Neural progenitor cell (in vitro differentiated cells): ENCODE results near the gene DLX1. TPM values are rescaled to one million over a fixed set of nuclear protein-coding genes. Genes with fewer than 3 reads are reported as not detected.
A peak's percentile ranks its signal among the peaks of the same experiment; 100 is the strongest.

Source experiments
- DNase-seq: peaks from one replicate; pipeline ENCODE4 v3.0.0-alpha.2; 2016; ENCODE audit warnings: low spot score
- H2AFZ ChIP-seq: fragments of 200-600 bp; sonication (generic); replicated peaks from 2 replicates; pipeline ENCODE4 v1.6.1; 2016; ENCODE audit warnings: antibody characterized with exemption
- H3F3A ChIP-seq: fragments of 200-600 bp; sonication (generic); 2 replicates; pipeline ENCODE4 v1.6.1; 2016; ENCODE audit warnings: antibody characterized with exemption, low read depth
- H3K27ac ChIP-seq: fragments of 200-600 bp; sonication (generic); 2 replicates; pipeline ENCODE4 v1.5.1; 2016; ENCODE audit warnings: mild to moderate bottlenecking
- H3K27me3 ChIP-seq: fragments of 200-600 bp; sonication (generic); 2 replicates; pipeline ENCODE4 v1.6.1; 2016; ENCODE audit warnings: mild to moderate bottlenecking, moderate library complexity
- H3K36me3 ChIP-seq: fragments of 200-600 bp; sonication (generic); 2 replicates; pipeline ENCODE4 v1.5.1; 2016
- H3K4me1 ChIP-seq: fragments of 200-600 bp; sonication (generic); 2 replicates; pipeline ENCODE4 v1.6.1; 2016; ENCODE audit warnings: mixed run types
- H3K4me2 ChIP-seq: fragments of 200-600 bp; sonication (generic); 2 replicates; pipeline ENCODE4 v1.6.1; 2016
- H3K4me3 ChIP-seq: fragments of 200-600 bp; sonication (generic); 2 replicates; pipeline ENCODE4 v1.5.1; 2016
- H3K79me2 ChIP-seq: fragments of 200-600 bp; sonication (generic); 2 replicates; pipeline ENCODE4 v1.6.1; 2016; ENCODE audit warnings: low read depth
- H3K9ac ChIP-seq: fragments of 200-600 bp; sonication (generic); 2 replicates; pipeline ENCODE4 v1.6.1; 2016
- H3K9me3 ChIP-seq: fragments of 200-600 bp; sonication (generic); 2 replicates; pipeline ENCODE4 v1.5.1; 2016; ENCODE audit warnings: low read depth
- H4K20me1 ChIP-seq: fragments of 200-600 bp; sonication (generic); 2 replicates; pipeline ENCODE4 v1.6.1; 2016; ENCODE audit warnings: low read depth
- H3K27ac Mint-ChIP-seq: 3 replicates; pipeline ENCODE4 v1.8.0; 2021; ENCODE audit warnings: mixed read lengths
- H3K27me3 Mint-ChIP-seq: 2 replicates; pipeline ENCODE4 v1.8.0; 2022; ENCODE audit warnings: low read depth, mild to moderate bottlenecking, inconsistent platforms, moderate library complexity, mixed read lengths; ENCODE audit not compliant: insufficient read depth
- H3K36me3 Mint-ChIP-seq: 3 replicates; pipeline ENCODE4 v1.8.0; 2021; ENCODE audit warnings: mixed read lengths
- H3K4me1 Mint-ChIP-seq: 3 replicates; pipeline ENCODE4 v1.8.0; 2021; ENCODE audit warnings: mixed read lengths
- H3K4me3 Mint-ChIP-seq: 3 replicates; pipeline ENCODE4 v1.8.0; 2021; ENCODE audit warnings: mild to moderate bottlenecking, moderate library complexity, mixed read lengths
- H3K9me3 Mint-ChIP-seq: 3 replicates; pipeline ENCODE4 v1.8.0; 2020; ENCODE audit warnings: mixed read lengths
- EZH2 ChIP-seq: fragments of 200-600 bp; sonication (generic); IDR thresholded peaks from 2 replicates; pipeline ENCODE4 v1.6.1; 2017; ENCODE audit warnings: antibody characterized with exemption, mild to moderate bottlenecking, moderate library complexity
- EZH2phosphoT487 ChIP-seq: fragments of 200-600 bp; sonication (generic); IDR thresholded peaks from 2 replicates; pipeline ENCODE4 v1.6.1; 2017; ENCODE audit warnings: antibody characterized with exemption
- total RNA-seq: library from RNA; depleted of rRNA; stranded (reverse); fragments of >200 nt; gene quantifications from 2 replicates; pipeline ENCODE4 v1.2.3, GENCODE V29; 2015; ENCODE audit warnings: low replicate concordance
- TF ChIP-seq, protein P1 (sequence below): fragments of 200-600 bp; sonication (generic); IDR thresholded peaks from 2 replicates; pipeline ENCODE4 v1.5.1; 2017; ENCODE audit warnings: antibody characterized with exemption, mild to moderate bottlenecking

DLX1 gene
- total RNA-seq, 1 donor from 2014 or later: not detected

DNA sequence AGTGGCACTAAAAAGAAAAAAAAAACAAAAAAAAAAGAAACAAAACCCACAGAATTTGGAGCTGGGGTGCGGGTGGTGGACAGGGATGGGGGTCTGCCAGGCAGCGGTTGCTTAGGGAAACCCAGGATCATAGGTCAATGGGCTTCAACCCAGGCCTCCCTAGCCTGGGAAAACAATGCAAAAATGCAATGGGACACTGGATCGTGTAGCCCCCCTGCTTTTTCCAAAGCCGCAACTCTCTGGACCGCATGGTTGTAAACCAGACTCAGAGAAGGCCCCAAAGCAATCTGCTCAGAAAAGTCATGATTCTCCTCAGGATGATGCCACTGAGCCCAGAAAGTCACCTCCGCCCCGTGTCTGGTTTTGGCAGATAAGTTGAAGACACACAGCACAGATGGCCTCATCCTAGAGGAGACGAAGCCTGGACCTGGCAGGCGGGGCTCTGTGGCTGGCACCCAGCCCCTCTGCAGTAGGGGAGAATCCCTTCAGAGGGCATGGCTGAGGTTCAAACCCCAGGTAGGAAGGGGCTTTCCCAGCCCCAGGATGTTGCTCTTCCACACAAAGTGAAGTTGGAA is 12.3 kb downstream of the DLX1 start:
- H3K27ac ChIP-seq: no peak overlapping the region
- no peaks in the 10 kb centered on the region for H3K36me3 ChIP-seq
- H2AFZ ChIP-seq: no peak overlapping the region
- peak; percentile 32 for DNase-seq
- H3K27me3 ChIP-seq: peaks cover 100% of the 10 kb centered on the region
- H3K4me3 ChIP-seq: peak overlapping the region; percentile 44
- peak overlapping the region; percentile 83 for H3K4me2 ChIP-seq
- H3F3A ChIP-seq: peaks cover 85% of the 10 kb centered on the region
- H3K27ac Mint-ChIP-seq: no peak overlapping the region
- H3K9me3 Mint-ChIP-seq: peaks cover 2% of the 10 kb centered on the region
- no peaks in the 10 kb centered on the region for H3K79me2 ChIP-seq
- H3K4me1 Mint-ChIP-seq: peaks cover 50% of the 10 kb centered on the region
- peaks cover 92% of the 10 kb centered on the region for H4K20me1 ChIP-seq
- H3K27me3 Mint-ChIP-seq: peaks cover 78% of the 10 kb centered on the region
- peak; percentile 76 for TF ChIP-seq EZH2
- TF ChIP-seq, protein P1, sequence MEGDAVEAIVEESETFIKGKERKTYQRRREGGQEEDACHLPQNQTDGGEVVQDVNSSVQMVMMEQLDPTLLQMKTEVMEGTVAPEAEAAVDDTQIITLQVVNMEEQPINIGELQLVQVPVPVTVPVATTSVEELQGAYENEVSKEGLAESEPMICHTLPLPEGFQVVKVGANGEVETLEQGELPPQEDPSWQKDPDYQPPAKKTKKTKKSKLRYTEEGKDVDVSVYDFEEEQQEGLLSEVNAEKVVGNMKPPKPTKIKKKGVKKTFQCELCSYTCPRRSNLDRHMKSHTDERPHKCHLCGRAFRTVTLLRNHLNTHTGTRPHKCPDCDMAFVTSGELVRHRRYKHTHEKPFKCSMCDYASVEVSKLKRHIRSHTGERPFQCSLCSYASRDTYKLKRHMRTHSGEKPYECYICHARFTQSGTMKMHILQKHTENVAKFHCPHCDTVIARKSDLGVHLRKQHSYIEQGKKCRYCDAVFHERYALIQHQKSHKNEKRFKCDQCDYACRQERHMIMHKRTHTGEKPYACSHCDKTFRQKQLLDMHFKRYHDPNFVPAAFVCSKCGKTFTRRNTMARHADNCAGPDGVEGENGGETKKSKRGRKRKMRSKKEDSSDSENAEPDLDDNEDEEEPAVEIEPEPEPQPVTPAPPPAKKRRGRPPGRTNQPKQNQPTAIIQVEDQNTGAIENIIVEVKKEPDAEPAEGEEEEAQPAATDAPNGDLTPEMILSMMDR: no peak
- TF ChIP-seq EZH2phosphoT487: peak; percentile 63
- H3K36me3 Mint-ChIP-seq: no peaks in the 10 kb centered on the region
- H3K4me3 Mint-ChIP-seq: peak overlapping the region; percentile 77
- no peak overlapping the region for H3K9ac ChIP-seq
- peaks cover 58% of the 10 kb centered on the region for H3K4me1 ChIP-seq
- no peaks in the 10 kb centered on the region for H3K9me3 ChIP-seq

DNA sequence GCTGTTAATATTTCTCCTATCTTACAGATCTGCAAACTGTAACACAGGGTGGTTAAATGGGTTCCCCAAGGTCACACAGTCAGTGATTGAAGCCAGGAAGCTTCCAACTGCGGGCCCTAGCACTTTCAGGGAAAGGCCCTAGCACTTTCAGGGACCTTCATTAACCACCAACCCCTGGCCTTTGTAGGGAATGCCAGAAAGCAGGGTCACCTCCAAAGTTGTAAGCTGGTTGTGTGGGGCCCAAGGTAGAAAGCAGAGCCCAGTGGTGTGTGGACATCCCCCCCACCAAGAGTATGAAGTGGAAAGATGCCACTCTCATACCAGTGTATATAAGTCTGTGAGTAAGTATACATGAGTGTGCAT is 13.0 kb downstream of the DLX1 start:
- no peak overlapping the region for H3K27ac Mint-ChIP-seq
- peaks cover 53% of the 10 kb centered on the region for H3K4me1 Mint-ChIP-seq
- no peak overlapping the region for H3K4me2 ChIP-seq
- H3K79me2 ChIP-seq: no peaks in the 10 kb centered on the region
- H3K36me3 ChIP-seq: no peaks in the 10 kb centered on the region
- H3K9me3 ChIP-seq: no peaks in the 10 kb centered on the region
- H3K36me3 Mint-ChIP-seq: no peaks in the 10 kb centered on the region
- H3K27me3 Mint-ChIP-seq: peaks cover 78% of the 10 kb centered on the region
- H3K27ac ChIP-seq: no peak overlapping the region
- TF ChIP-seq, protein P1: no peak
- no peak for TF ChIP-seq EZH2phosphoT487
- no peak for TF ChIP-seq EZH2
- no peak for DNase-seq
- H3K9me3 Mint-ChIP-seq: peaks cover 2% of the 10 kb centered on the region
- peaks cover 88% of the 10 kb centered on the region for H4K20me1 ChIP-seq
- H3K27me3 ChIP-seq: peaks cover 100% of the 10 kb centered on the region
- H3K4me1 ChIP-seq: peaks cover 62% of the 10 kb centered on the region
- H2AFZ ChIP-seq: no peak overlapping the region
- no peak overlapping the region for H3K9ac ChIP-seq
- H3F3A ChIP-seq: peaks cover 81% of the 10 kb centered on the region
- H3K4me3 Mint-ChIP-seq: peak overlapping the region; percentile 77
- H3K4me3 ChIP-seq: no peak overlapping the region

DNA sequence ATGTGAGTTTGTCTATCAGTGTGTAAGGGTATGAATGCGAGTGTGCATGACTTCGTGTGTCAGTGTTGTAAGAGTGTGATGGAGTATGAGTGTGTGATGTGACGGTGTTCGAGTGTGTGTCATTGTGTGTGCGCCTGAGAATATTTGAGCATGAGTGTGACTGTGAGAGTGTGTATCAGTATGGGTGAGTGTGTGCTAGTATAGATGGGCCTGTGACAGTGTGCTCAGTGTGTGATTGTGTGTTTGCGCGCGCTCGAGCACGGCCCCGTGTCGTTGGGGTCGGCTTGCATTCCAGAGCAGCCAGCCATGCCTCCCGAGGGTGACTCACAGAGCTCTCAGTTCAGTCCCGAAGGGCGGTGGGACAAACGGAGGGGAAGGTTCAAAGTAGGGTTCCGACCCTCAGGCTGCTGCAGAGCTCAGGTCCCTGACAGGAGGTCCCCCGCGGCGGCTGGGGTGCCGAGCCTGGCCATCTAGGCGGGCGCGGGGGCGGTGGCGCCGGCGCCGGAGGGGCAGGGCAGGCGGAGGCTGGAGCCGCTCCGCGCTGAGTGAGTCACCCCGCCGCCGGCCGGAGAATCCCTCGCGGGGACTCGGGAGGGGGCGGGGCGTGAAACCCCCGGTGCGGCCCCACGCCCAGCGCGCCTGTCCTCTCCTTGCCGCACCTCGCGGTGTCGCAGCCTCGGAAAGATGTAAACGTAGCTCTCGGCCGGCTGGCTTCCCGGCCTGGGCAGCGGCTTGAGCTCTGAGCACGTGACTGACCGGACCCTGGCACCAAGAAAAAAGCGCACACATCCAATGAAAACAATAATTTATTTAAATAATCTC is 13.6 kb downstream of the DLX1 start:
- H3K4me1 ChIP-seq: peaks cover 64% of the 10 kb centered on the region
- peak overlapping the region; percentile 77 for H3K4me3 Mint-ChIP-seq
- peaks cover 56% of the 10 kb centered on the region for H3K4me1 Mint-ChIP-seq
- peaks cover 77% of the 10 kb centered on the region for H3K27me3 Mint-ChIP-seq
- no peak overlapping the region for H2AFZ ChIP-seq
- no peak overlapping the region for H3K27ac Mint-ChIP-seq
- peak; percentile 46 for TF ChIP-seq EZH2phosphoT487
- TF ChIP-seq, protein P1: no peak
- peak; percentile 20 for TF ChIP-seq EZH2
- H3K4me2 ChIP-seq: peak overlapping the region; percentile 80
- peak overlapping the region; percentile 27 for H3K4me3 ChIP-seq
- H3K27ac ChIP-seq: no peak overlapping the region
- peaks cover 86% of the 10 kb centered on the region for H4K20me1 ChIP-seq
- peak; percentile 79 for DNase-seq
- no peak overlapping the region for H3K9ac ChIP-seq
- peaks cover under 1% of the 10 kb centered on the region for H3K9me3 Mint-ChIP-seq
- H3K36me3 ChIP-seq: no peaks in the 10 kb centered on the region
- H3K27me3 ChIP-seq: peaks cover 100% of the 10 kb centered on the region
- no peaks in the 10 kb centered on the region for H3K79me2 ChIP-seq
- H3K9me3 ChIP-seq: no peaks in the 10 kb centered on the region
- H3F3A ChIP-seq: peaks cover 79% of the 10 kb centered on the region
- H3K36me3 Mint-ChIP-seq: no peaks in the 10 kb centered on the region
